Lung (tissue), 12 donors: ENCODE results near the gene RNU6-1. TPM values are rescaled to one million over a fixed set of nuclear protein-coding genes. Genes with fewer than 3 reads are reported as not detected.

ENCODE experiments used
- ATAC-seq: fragments of 200-7000 bp; cut with Tn5 transposase; one replicate; pipeline ENCODE4 v1.9.1; 2020; ENCODE audit warnings: moderate number of reproducible peaks; ENCODE audit not compliant: insufficient read depth, low FRiP score
- DNase-seq, 3 donors: peaks; one replicate each; pipeline ENCODE4 v3.0.0-alpha.2; 2013 to 2017
- H3K27ac ChIP-seq, 2 donors: one replicate each; pipeline ENCODE4 v1.5.1; 2013; ENCODE audit warnings: mild to moderate bottlenecking in 2 of 2, moderate library complexity in 2 of 2, control low read depth in 1 of 2, inconsistent platforms in 1 of 2, low read depth in 1 of 2, low read length in 1 of 2
- H3K27me3 ChIP-seq, 3 donors: one replicate each; pipeline ENCODE4 v1.5.1; 2013; ENCODE audit warnings: low read length in 2 of 3; ENCODE audit not compliant: control insufficient read depth in 3 of 3, insufficient read depth in 3 of 3
- H3K36me3 ChIP-seq, 4 donors: one replicate each; pipeline ENCODE4 v1.5.1; 2013; ENCODE audit warnings: low read length in 4 of 4, mild to moderate bottlenecking in 1 of 4, moderate library complexity in 1 of 4; ENCODE audit not compliant: control insufficient read depth in 4 of 4, insufficient read depth in 4 of 4
- H3K4me1 ChIP-seq, 5 donors: one replicate each; pipeline ENCODE4 v1.5.1; 2013; ENCODE audit warnings: low read length in 5 of 5, mild to moderate bottlenecking in 2 of 5, moderate library complexity in 1 of 5; ENCODE audit not compliant: control insufficient read depth in 5 of 5, insufficient read depth in 5 of 5
- H3K4me3 ChIP-seq: one replicate; pipeline ENCODE4 v1.5.1; 2013; ENCODE audit warnings: mild to moderate bottlenecking, control low read depth, moderate library complexity
- H3K9ac ChIP-seq, 2 donors: one replicate each; pipeline ENCODE4 v1.5.1; 2013; ENCODE audit warnings: low read length in 2 of 2, control low read depth in 1 of 2; ENCODE audit not compliant: insufficient read depth in 1 of 2
- H3K9me3 ChIP-seq, 4 donors: one replicate each; pipeline ENCODE4 v1.5.1; 2013; ENCODE audit warnings: low read length in 3 of 4, mild to moderate bottlenecking in 1 of 4, moderate library complexity in 1 of 4; ENCODE audit not compliant: control insufficient read depth in 4 of 4, insufficient read depth in 3 of 4
- CTCF ChIP-seq: IDR thresholded peaks from 2 replicates; pipeline ENCODE4 v1.5.1; 2012; ENCODE audit warnings: mild to moderate bottlenecking; ENCODE audit errors: control extremely low read depth, extremely low read depth
- WGBS, 2 donors: extraction: QIAGEN DNeasy Blood & Tissue Kit; methylation state at CpG; one replicate each; pipeline ENCODE4 v1.1.7; 2013; 5-methylcytosine and 5-hydroxymethylcytosine counted together
- polyA plus RNA-seq, 2 donors: library from polyadenylated mRNA; stranded (reverse); fragments of 200-250 nt; gene quantifications; one replicate each; pipeline ENCODE4 v1.2.1, GENCODE V29; 2013
- total RNA-seq, 2 donors: library from RNA; depleted of rRNA in 1 of 2; stranded (reverse); fragments of >200 nt in 1 of 2; gene quantifications; one replicate each; pipeline ENCODE4 v1.2.1, GENCODE V29; 2014 to 2021
- donor health status: control.
- donor health status: control.
- donor health status: Bipolar disorder and iron deficiency.
- donor health status: healthy.
- donor health status: DM: yes; HTN: yes; CAD: no.

The RNU6-1 gene
- total and polyA plus RNA-seq, 4 donors, result not detected

GRCh38 chr15:67839499-67839928 lies 331 bp downstream of the RNU6-1 start:
- peak overlapping the region; percentile 5 to 68 for H3K27ac ChIP-seq
- WGBS, 2 donors, result 0 to 1% methylated on average over 12 of the region's 12 CpGs

GRCh38 chr15:67838789-67839332 lies 984 bp downstream of the RNU6-1 start:
- peak overlapping the region in 1 of 2 donors; percentile 9 for H3K27ac ChIP-seq
- 6 to 14% methylated on average over 25 of the region's 25 CpGs for WGBS, 2 donors
- H3K9me3 ChIP-seq, result no peaks in the 10 kb centered on the region
- no peak overlapping the region for H3K4me3 ChIP-seq
- DNase-seq, result peak; percentile 64 to 79 (median 73)
- TF ChIP-seq CTCF, result no peak
- peaks cover 0 to 47% (median 5%) of the 10 kb centered on the region in 5 donors for H3K4me1 ChIP-seq
- H3K9ac ChIP-seq, result peak overlapping the region in 1 of 2 donors; percentile 79
- no peak for ATAC-seq
- H3K27me3 ChIP-seq, result peaks cover 0 to 36% (median 31%) of the 10 kb centered on the region in 3 donors
- H3K36me3 ChIP-seq, result no peaks in the 10 kb centered on the region

More at GRCh38 chr15:67839499-67839928, 331 bp downstream of the RNU6-1 start:
- H3K9me3 ChIP-seq, result no peaks in the 10 kb centered on the region
- no peak for TF ChIP-seq CTCF
- DNase-seq, result peak in 2 of 3 donors; percentile 53 to 62
- peaks cover 0 to 30% (median 27%) of the 10 kb centered on the region in 3 donors for H3K27me3 ChIP-seq
- H3K4me3 ChIP-seq, result peak overlapping the region; percentile 9
- H3K4me1 ChIP-seq, result peaks cover 0 to 45% (median 5%) of the 10 kb centered on the region in 5 donors
- H3K9ac ChIP-seq, result peak overlapping the region; percentile 80 to 97
- no peaks in the 10 kb centered on the region for H3K36me3 ChIP-seq
- ATAC-seq, result no peak

GRCh38 chr15:67836955-67837354 lies 2.9 kb downstream of the RNU6-1 start:
- Histone ChIP-seq H3K27ac (no peak overlapping the region), H3K36me3 (no peaks in the 10 kb centered on the region), H3K27me3 (peaks cover 0 to 54% (median 51%) of the 10 kb centered on the region in 3 donors), H3K9ac (no peak overlapping the region), H3K9me3 (no peaks in the 10 kb centered on the region), H3K4me3 (no peak overlapping the region), H3K4me1 (peaks cover 0 to 55% (median 7%) of the 10 kb centered on the region in 5 donors)
- no peak for DNase-seq
- TF ChIP-seq CTCF, result no peak
- 61 to 78% methylated on average over 2 of the region's 2 CpGs for WGBS, 2 donors
- no peak for ATAC-seq
